Activated naive CD4-positive, alpha-beta T cell (primary cell): ENCODE measurements around the gene GSTM3.
"Not testable (repeated sequence)": the region's sequence is repeated elsewhere in the genome, so short reads cannot be mapped to it uniquely, and the experiment has no call there.

ENCODE experiments used
- DNase-seq, 4 experiments: peaks; one replicate each; lab custom pipeline; 2025; lab: John Stamatoyannopoulos, UW

GSTM3 gene

GRCh38 chr1:109726728-109727373 is 14.0 kb downstream of the GSTM3 start:
- no peak for DNase-seq

DNA sequence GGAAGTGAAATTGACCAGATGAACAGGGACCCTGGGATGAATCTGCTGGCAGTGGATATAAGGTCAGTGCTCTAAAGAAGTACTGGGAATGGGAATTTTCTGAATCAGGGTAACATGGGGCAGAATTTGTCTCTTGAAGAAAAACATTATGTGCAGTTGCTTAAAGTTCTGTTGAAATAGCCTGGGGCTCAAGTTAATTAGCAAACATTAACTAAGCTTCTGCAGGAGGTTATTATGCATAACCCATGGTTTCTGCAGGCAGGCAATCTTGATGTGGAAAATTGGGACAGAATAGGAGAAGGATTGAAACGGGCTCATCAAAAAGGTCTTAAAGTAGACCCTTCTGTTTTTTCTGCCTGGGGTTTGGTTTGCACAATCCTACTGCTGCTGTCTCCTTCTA is 14.8 kb downstream of the GSTM3 start:
- DNase-seq: no peak

GRCh38 chr1:109725510-109725909 is 15.3 kb downstream of the GSTM3 start:
- no peak for DNase-seq

GRCh38 chr1:109724933-109725332 is 15.9 kb downstream of the GSTM3 start:
- no peak for DNase-seq

- DNase-seq: no peak
Observed at GRCh38 chr1:109722908-109723691, 17.7 kb downstream of the GSTM3 start.

GRCh38 chr1:109721971-109722370 is 18.9 kb downstream of the GSTM3 start:
- no peak for DNase-seq

GRCh38 chr1:109721042-109721441 is 19.8 kb downstream of the GSTM3 start:
- no peak for DNase-seq

DNA sequence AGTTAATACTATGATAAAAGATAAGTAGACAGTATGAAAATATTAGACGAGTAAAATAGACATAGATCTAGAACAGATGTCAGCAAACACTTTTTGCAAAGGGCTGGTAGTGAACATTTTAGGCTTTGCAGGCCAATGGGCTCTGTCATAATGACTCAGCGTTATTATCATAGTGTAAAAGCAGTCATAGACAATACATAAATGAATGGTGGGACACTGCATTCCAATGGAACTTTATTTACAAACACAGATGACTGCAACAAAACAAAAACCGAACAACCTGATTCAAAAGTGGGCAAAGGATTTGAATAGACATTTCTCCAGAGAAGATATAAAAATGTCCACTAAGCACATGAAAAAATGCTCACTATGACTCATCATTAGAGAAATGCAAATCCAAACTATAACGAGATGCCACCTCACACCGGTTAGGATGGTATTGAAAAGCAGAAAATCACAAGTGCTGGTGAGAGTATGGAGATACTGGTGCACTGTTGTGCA is 21.5 kb downstream of the GSTM3 start:
- no peak for DNase-seq

GRCh38 chr1:109718495-109718894 is 22.3 kb downstream of the GSTM3 start:
- DNase-seq: no peak

DNA sequence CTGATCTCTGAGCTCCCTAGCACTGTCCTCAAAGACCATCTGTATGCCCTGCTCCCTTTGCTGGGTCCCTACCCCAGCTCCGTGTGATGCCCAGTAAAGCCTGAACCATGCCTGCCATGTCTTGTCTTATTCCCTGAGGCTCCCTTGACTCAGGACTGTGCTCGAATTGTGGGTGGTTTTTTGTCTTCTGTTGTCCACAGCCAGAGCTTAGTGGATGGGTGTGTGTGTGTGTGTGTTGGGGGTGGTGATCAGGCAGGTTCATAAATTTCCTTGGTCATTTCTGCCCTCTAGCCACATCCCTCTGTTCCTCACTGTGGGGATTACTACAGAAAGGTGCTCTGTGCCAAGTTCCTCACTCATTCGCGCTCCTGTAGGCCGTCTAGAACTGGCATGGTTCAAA is 23.1 kb downstream of the GSTM3 start:
- no peak for DNase-seq

GRCh38 chr1:109716570-109717090 is 24.2 kb downstream of the GSTM3 start:
- no peak for DNase-seq

DNA sequence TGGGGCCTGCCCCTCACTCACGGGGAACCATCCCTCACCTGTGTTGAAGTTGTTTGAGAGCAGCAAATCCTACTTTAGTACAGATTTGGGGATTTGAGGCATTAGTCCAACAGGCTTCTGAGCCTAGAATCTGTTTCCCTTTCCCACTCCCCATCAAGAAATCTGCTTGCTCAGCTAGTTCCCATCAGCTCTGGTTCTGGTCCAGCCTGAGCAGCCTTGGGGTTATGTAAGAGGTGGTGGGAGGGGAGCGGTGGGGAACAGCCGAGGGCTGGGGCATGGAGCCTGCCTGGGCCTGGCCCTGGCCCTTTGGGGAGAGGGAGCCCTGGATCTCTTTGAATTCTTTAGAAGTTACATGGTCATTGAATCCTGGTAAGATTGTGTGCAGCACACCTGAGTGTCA is 24.7 kb downstream of the GSTM3 start:
- no peak for DNase-seq

- no peak for DNase-seq
Observed at GRCh38 chr1:109714661-109715372, 26.0 kb downstream of the GSTM3 start.

GRCh38 chr1:109713636-109714035 is 27.2 kb downstream of the GSTM3 start:
- no peak for DNase-seq

GRCh38 chr1:109712321-109712864 is 28.4 kb downstream of the GSTM3 start:
- no peak for DNase-seq

- DNase-seq: not testable (repeated sequence)
Observed at GRCh38 chr1:109711593-109712320, 29.1 kb downstream of the GSTM3 start, which contains the start of gene GSTM5. Gene GSTM5, plus strand, starts transcription at chr1:109712251. Its CDS starts 62 bp downstream, at chr1:109712313.

- not testable (repeated sequence) for DNase-seq
Observed at GRCh38 chr1:109709822-109710221, 31.0 kb downstream of the GSTM3 start.

DNA sequence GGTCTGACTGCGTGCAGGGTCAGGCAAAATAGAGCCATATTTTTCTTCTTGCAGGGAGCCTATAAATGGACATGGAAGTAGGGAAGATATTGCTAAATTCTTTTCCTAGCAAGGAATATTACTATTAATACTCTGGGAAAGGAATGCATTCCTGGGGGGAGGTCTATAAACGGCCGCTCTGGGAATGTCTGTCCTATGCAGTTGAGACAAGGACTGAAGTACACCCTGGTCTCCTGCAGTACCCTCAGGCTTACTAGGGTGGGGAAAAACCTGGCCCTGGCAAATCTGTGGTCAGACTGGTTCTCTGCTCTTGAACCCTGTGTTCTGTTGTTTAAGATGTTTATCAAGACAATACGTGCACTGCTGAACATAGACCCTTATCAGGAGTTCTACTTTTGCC is 31.9 kb downstream of the GSTM3 start:
- DNase-seq: not testable (repeated sequence)

DNA sequence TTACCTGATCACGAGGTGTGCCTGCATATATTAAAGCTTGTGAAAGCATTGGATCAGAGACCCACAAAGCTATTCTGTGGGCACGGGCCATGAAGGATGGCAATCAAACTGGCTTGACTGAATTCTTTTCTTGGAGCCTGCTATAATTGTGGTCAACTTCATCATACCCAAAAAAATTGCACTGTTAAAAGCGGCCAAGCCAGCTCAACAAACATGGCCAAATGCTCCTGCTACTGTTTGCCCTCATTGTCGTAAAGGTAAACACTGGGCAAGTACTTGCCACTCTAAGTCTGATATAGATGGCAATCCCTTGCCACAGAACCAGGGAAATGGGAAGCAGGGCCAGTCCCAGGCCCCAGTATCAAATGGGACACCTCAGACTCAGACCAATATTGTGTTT is 35.4 kb downstream of the GSTM3 start:
- no peak for DNase-seq

GRCh38 chr1:109704173-109704572 is 36.7 kb downstream of the GSTM3 start:
- DNase-seq: no peak

DNA sequence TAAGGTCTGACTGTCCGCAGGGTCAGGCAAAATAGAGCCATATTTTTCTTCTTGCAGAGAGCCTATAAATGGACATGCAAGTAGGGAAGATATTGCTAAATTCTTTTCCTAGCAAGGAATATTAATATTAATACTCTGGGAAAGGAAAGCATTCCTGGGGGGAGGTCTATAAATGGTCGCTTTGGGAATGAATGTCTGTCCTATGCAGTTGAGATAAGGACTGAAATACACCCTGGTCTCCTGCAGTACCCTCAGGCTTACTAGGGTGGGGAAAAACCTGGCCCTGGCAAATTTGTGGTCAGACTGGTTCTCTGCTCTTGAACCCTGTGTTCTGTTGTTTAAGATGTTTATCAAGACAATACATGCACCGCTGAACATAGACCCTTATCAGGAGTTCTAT is 37.9 kb downstream of the GSTM3 start:
- DNase-seq: not testable (repeated sequence)
